Stimulated activated CD8-positive, alpha-beta memory T cell treated with anti-CD3 and anti-CD28 coated beads, Interleukin-7, amount 100 ng/mL, for 48 hours (primary cell): ENCODE data around the gene SYNE4.
"Not testable (repeated sequence)": the region's sequence is repeated elsewhere in the genome, so short reads cannot be mapped to it uniquely, and the experiment has no call there.

Experiments
- DNase-seq, 2 donors: peaks; one replicate each; pipeline ENCODE4 v3.0.0-alpha.2; 2020; ENCODE audit warnings: low read depth in 1 of 2; ENCODE audit errors: extremely low read depth in 1 of 2

Gene SYNE4

DNA sequence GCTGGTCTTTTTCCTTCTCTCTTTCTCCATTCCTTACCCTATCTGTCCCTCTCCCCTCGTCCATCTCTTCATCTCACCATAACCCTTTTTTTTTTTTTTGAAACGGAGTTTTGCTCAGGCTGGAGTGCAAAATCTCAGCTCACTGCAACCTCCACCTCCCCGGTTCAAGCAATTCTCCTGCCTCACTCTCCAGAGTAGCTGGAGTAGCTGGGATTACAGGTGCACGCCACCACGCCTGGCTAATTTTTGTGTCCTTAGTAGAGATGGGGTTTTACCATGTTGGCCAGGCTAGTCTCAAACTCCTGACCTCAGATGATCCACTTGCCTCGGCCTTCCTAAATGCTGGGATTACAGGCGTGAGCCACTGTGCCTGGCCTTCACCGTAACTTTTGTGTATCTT is 51.2 kb downstream of the SYNE4 start:
- DNase-seq, result not testable (repeated sequence)

DNA sequence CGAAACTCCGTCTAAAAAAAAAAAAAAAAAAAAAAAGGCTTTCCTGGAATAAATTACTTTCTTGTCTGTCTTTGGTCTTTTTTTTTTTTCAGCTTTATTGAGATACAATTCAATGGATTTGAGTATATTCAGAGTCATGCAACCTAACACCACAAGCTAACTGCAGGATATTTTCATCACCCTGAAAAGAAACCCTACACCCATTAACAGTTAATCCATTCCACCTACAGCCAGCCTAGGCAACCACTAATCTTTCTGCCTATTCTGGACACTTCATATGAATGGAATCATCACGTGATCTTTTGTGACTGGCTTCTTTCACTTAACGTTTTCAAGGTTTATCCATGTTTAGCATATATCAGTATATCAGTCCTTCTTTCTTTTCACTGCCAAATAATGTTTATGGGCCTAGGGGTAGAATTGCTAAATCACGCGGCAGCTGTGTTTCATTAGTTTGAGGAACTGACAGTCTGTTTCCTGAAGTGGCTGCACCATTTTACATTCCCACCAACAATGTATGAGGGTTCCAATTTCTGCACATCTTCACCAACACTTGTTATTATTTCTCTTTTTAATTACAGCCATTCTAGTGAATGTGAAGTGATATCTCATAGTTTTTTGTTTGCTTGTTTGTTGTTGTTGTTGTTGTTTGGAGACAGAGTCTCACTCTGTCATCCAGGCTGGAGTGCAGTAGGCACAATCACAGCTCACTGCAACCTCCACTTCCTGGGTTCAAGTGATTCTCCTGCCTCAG is 52.6 kb downstream of the SYNE4 start:
- no peak for DNase-seq
